ENCODE measurements around the gene MAMLD1.

The MAMLD1 gene

GRCh38 chrX:150504397-150505182, 141.5 kb downstream of the MAMLD1 start:
- no peak for DNase-seq

- no peak for DNase-seq
Observed at GRCh38 chrX:150506020-150506419, 142.9 kb downstream of the MAMLD1 start.

- DNase-seq = no peak
Observed at GRCh38 chrX:150506486-150506885, 143.4 kb downstream of the MAMLD1 start.

GRCh38 chrX:150507251-150507856, 144.2 kb downstream of the MAMLD1 start:
- no peak for DNase-seq

- no peak for DNase-seq
Observed at GRCh38 chrX:150508018-150508417, 144.9 kb downstream of the MAMLD1 start.

- DNase-seq = no peak
Observed at GRCh38 chrX:150508451-150509367, 145.6 kb downstream of the MAMLD1 start.

GRCh38 chrX:150509703-150510102, 146.6 kb downstream of the MAMLD1 start:
- DNase-seq = no peak

GRCh38 chrX:150512461-150512901, 149.4 kb downstream of the MAMLD1 start:
- DNase-seq = no peak

- no peak for DNase-seq
Observed at GRCh38 chrX:150513544-150513943, 150.4 kb downstream of the MAMLD1 start.

- DNase-seq = no peak
Observed at GRCh38 chrX:150514462-150514861, 151.3 kb downstream of the MAMLD1 start.

- DNase-seq = no peak
Observed at GRCh38 chrX:150515801-150516200, 152.7 kb downstream of the MAMLD1 start.

GRCh38 chrX:150517303-150517910, 154.3 kb downstream of the MAMLD1 start:
- no peak for DNase-seq

- no peak for DNase-seq
Observed at GRCh38 chrX:150522494-150522893, 159.4 kb downstream of the MAMLD1 start.

GRCh38 chrX:150525061-150525919, 162.2 kb downstream of the MAMLD1 start:
- no peak for DNase-seq

GRCh38 chrX:150526692-150527091, 163.6 kb downstream of the MAMLD1 start:
- no peak for DNase-seq

- DNase-seq = no peak
Observed at GRCh38 chrX:150527108-150527507, 164.0 kb downstream of the MAMLD1 start.

GRCh38 chrX:150529587-150529986, 166.5 kb downstream of the MAMLD1 start:
- no peak for DNase-seq

- DNase-seq = no peak
Observed at GRCh38 chrX:150530821-150531220, 167.7 kb downstream of the MAMLD1 start.

GRCh38 chrX:150531467-150531866, 168.3 kb downstream of the MAMLD1 start:
- no peak for DNase-seq

GRCh38 chrX:150533863-150534262, 170.7 kb downstream of the MAMLD1 start:
- no peak for DNase-seq

- no peak for DNase-seq
Observed at GRCh38 chrX:150536455-150537116, 173.5 kb downstream of the MAMLD1 start.

Measured in stimulated activated naive CD4-positive, alpha-beta T cell treated with Interleukin-2 at 50 U/mL for 16 hours (primary cell).